Measurements from ENCODE around the gene ZSCAN25. TPM values are rescaled to one million over a fixed set of nuclear protein-coding genes. Genes with fewer than 3 reads are reported as not detected.

Gene ZSCAN25
- total RNA-seq, 1 donor from 2014 or later = 9.0 TPM

GRCh38 chr7:99665312-99666012 lies 48.7 kb downstream of the ZSCAN25 start:
- no peak for TF ChIP-seq CTCF (IDR thresholded peaks at IDR 0.05; ENCODE audit: borderline replicate concordance)
- Histone ChIP-seq H3K9me3 (replicated peaks) (no peaks in the 10 kb centered on the region), H3K36me3 (peaks cover 20% of the 10 kb centered on the region), H3K4me3 (no peak overlapping the region), H3K4me1 (no peaks in the 10 kb centered on the region), H3K27me3 (ENCODE audit: low read depth) (no peaks in the 10 kb centered on the region), H3K27ac (replicated peaks) (no peak overlapping the region)
- DNase-seq = no peak
- intact Hi-C loops (cut with micrococcal nuclease) = no loop called here

- H3K27ac ChIP-seq (replicated peaks) = no peak overlapping the region
- TF ChIP-seq CTCF (IDR thresholded peaks at IDR 0.05; ENCODE audit: borderline replicate concordance) = no peak
- H3K9me3 ChIP-seq (replicated peaks) = no peaks in the 10 kb centered on the region
- no peaks in the 10 kb centered on the region for H3K27me3 ChIP-seq (ENCODE audit: low read depth)
- peaks cover 15% of the 10 kb centered on the region for H3K36me3 ChIP-seq
- intact Hi-C loops (cut with micrococcal nuclease) = no loop called here
- H3K4me3 ChIP-seq = no peak overlapping the region
- H3K4me1 ChIP-seq = no peaks in the 10 kb centered on the region
- no peak for DNase-seq
These were observed 49.3 kb downstream of the ZSCAN25 start for GRCh38 chr7:99666013-99666395.

GRCh38 chr7:99667179-99667578 lies 50.4 kb downstream of the ZSCAN25 start:
- intact Hi-C loops (cut with micrococcal nuclease) = no loop called here
- no peaks in the 10 kb centered on the region for H3K9me3 ChIP-seq (replicated peaks)
- H3K4me3 ChIP-seq = no peak overlapping the region
- H3K36me3 ChIP-seq = peaks cover 11% of the 10 kb centered on the region
- H3K27me3 ChIP-seq (ENCODE audit: low read depth) = no peaks in the 10 kb centered on the region
- H3K4me1 ChIP-seq = no peaks in the 10 kb centered on the region
- TF ChIP-seq CTCF (IDR thresholded peaks at IDR 0.05; ENCODE audit: borderline replicate concordance) = no peak
- DNase-seq = no peak
- no peak overlapping the region for H3K27ac ChIP-seq (replicated peaks)

- intact Hi-C loops (cut with micrococcal nuclease) = no loop called here
These were observed 51.8 kb downstream of the ZSCAN25 start for GRCh38 chr7:99668541-99668940.

GRCh38 chr7:99669782-99670181 lies 53.0 kb downstream of the ZSCAN25 start:
- no peak for TF ChIP-seq CTCF (IDR thresholded peaks at IDR 0.05; ENCODE audit: borderline replicate concordance)

More at GRCh38 chr7:99668541-99668940, 51.8 kb downstream of the ZSCAN25 start:
- Histone ChIP-seq H3K36me3 (peaks cover 4% of the 10 kb centered on the region), H3K4me1 (no peaks in the 10 kb centered on the region), H3K9me3 (replicated peaks) (no peaks in the 10 kb centered on the region), H3K4me3 (no peak overlapping the region), H3K27ac (replicated peaks) (no peak overlapping the region), H3K27me3 (ENCODE audit: low read depth) (no peaks in the 10 kb centered on the region)
- DNase-seq = no peak
- no peak for TF ChIP-seq CTCF (IDR thresholded peaks at IDR 0.05; ENCODE audit: borderline replicate concordance)

More at GRCh38 chr7:99669782-99670181, 53.0 kb downstream of the ZSCAN25 start:
- H3K4me1 ChIP-seq = no peaks in the 10 kb centered on the region
- no peak overlapping the region for H3K27ac ChIP-seq (replicated peaks)
- no peak overlapping the region for H3K4me3 ChIP-seq
- H3K9me3 ChIP-seq (replicated peaks) = no peaks in the 10 kb centered on the region
- H3K27me3 ChIP-seq (ENCODE audit: low read depth) = no peaks in the 10 kb centered on the region
- H3K36me3 ChIP-seq = no peaks in the 10 kb centered on the region
- intact Hi-C loops (cut with micrococcal nuclease) = no loop called here
- DNase-seq = no peak
